Limb (tissue), 2 donors: ENCODE data around the gene NBEA.
"Not testable (repeated sequence)": the region's sequence is repeated elsewhere in the genome, so short reads cannot be mapped to it uniquely, and the experiment has no call there.

ENCODE experiments used
- DNase-seq, 2 donors: peaks; one replicate each; pipeline ENCODE4 v3.0.0-alpha.2; 2016; ENCODE audit errors: extremely low spot score in 2 of 2

The NBEA gene

GRCh38 chr13:35086667-35087066 lies 144.6 kb downstream of the NBEA start:
- DNase-seq, result no peak

GRCh38 chr13:35092251-35092650 lies 150.2 kb downstream of the NBEA start:
- DNase-seq, result no peak

- no peak for DNase-seq
These were observed 150.7 kb downstream of the NBEA start for GRCh38 chr13:35092751-35093150.

- DNase-seq, result no peak
These were observed 151.3 kb downstream of the NBEA start for GRCh38 chr13:35093356-35093755.

- not testable (repeated sequence) for DNase-seq
These were observed 164.7 kb downstream of the NBEA start for GRCh38 chr13:35106771-35107170.

GRCh38 chr13:35107535-35107934 lies 165.5 kb downstream of the NBEA start:
- DNase-seq, result no peak

GRCh38 chr13:35113612-35114011 lies 171.5 kb downstream of the NBEA start:
- not testable (repeated sequence) for DNase-seq

- DNase-seq, result no peak
These were observed 185.4 kb downstream of the NBEA start for GRCh38 chr13:35127466-35127865.

GRCh38 chr13:35129500-35129899 lies 187.4 kb downstream of the NBEA start:
- DNase-seq, result no peak

- no peak for DNase-seq
These were observed 189.4 kb downstream of the NBEA start for GRCh38 chr13:35131471-35131870.

- DNase-seq, result no peak
These were observed 194.5 kb downstream of the NBEA start for GRCh38 chr13:35136585-35136984.

GRCh38 chr13:35139591-35139990 lies 197.5 kb downstream of the NBEA start:
- DNase-seq, result no peak

- DNase-seq, result no peak
These were observed 198.3 kb downstream of the NBEA start for GRCh38 chr13:35140321-35140720.

GRCh38 chr13:35140831-35141230 lies 198.8 kb downstream of the NBEA start:
- peak in 1 of 2 donors; percentile 40 for DNase-seq

GRCh38 chr13:35143123-35143522 lies 201.1 kb downstream of the NBEA start:
- DNase-seq, result no peak

- no peak for DNase-seq
These were observed 202.3 kb downstream of the NBEA start for GRCh38 chr13:35144166-35144890.

GRCh38 chr13:35146686-35147085 lies 204.6 kb downstream of the NBEA start:
- no peak for DNase-seq

- peak; percentile 51 to 73 for DNase-seq
These were observed 215.2 kb downstream of the NBEA start for GRCh38 chr13:35157143-35157755.

- no peak for DNase-seq
These were observed 217.0 kb downstream of the NBEA start for GRCh38 chr13:35159041-35159440.

- DNase-seq, result peak in 1 of 2 donors; percentile 38
These were observed 218.8 kb downstream of the NBEA start for GRCh38 chr13:35160896-35161295.

GRCh38 chr13:35162420-35162819 lies 220.3 kb downstream of the NBEA start:
- DNase-seq, result no peak

GRCh38 chr13:35163674-35164073 lies 221.6 kb downstream of the NBEA start:
- DNase-seq, result no peak

- DNase-seq, result peak in 1 of 2 donors; percentile 84
These were observed 222.4 kb downstream of the NBEA start for GRCh38 chr13:35164324-35164932.
